Measurements from ENCODE around the gene TAF1C. TPM values are rescaled to one million over a fixed set of nuclear protein-coding genes. Genes with fewer than 3 reads are reported as not detected.

TAF1C gene
- total RNA-seq, 1 donor from 2014 or later, result 30.2 TPM

DNA sequence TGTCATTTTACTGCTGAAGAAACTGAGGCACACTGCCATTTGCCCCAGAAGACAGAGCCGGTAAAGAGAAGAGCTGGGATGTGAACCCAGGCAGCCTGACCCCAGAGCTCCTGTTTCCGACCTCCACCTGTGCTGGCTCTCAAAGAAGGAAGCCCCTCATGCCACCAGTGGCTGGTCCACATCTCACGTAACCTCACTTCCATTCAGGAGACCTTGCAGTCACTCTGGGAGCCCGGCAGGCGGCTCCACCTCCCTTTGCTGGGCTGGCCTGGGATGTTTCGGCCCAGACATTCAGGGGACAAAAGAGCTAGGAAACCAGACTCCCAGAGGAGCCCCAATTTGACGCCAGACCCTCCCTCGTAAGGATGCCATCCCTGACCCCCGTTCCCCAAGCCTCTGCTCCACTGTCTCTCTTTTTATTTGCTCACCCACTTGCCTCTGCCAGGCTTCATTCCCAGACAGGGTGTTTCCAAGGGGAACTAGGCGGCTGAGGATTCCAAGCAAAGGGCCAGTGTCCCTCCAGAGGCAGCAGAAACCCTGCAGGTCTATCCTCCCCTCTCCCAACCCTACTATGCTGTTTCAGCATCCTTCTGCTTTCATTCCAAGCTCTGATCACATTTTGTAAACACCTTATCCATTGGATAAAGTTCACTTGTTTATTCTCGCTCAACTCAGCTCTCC is 2.8 kb downstream of the TAF1C start:
- TF ChIP-seq POLR2A (IDR thresholded peaks at IDR 0.05), result no peak
- TF ChIP-seq POLR2AphosphoS5 (IDR thresholded peaks at IDR 0.05; ENCODE audit: insufficient read depth in 1 of 2, low read depth in 1 of 2), result no peak
- TF ChIP-seq, protein P1, sequence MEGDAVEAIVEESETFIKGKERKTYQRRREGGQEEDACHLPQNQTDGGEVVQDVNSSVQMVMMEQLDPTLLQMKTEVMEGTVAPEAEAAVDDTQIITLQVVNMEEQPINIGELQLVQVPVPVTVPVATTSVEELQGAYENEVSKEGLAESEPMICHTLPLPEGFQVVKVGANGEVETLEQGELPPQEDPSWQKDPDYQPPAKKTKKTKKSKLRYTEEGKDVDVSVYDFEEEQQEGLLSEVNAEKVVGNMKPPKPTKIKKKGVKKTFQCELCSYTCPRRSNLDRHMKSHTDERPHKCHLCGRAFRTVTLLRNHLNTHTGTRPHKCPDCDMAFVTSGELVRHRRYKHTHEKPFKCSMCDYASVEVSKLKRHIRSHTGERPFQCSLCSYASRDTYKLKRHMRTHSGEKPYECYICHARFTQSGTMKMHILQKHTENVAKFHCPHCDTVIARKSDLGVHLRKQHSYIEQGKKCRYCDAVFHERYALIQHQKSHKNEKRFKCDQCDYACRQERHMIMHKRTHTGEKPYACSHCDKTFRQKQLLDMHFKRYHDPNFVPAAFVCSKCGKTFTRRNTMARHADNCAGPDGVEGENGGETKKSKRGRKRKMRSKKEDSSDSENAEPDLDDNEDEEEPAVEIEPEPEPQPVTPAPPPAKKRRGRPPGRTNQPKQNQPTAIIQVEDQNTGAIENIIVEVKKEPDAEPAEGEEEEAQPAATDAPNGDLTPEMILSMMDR (IDR thresholded peaks at IDR 0.05), result no peak
- Histone ChIP-seq H3K36me3 (peaks cover 0 to 54% of the 10 kb centered on the region in 2 donors), H3K4me1 (peaks cover 25% of the 10 kb centered on the region), H3K27ac (no peak overlapping the region), H3K4me3 (no peak overlapping the region), H3K9me3 (no peaks in the 10 kb centered on the region), H3K27me3 (no peaks in the 10 kb centered on the region)
- DNase-seq (ENCODE audit: extremely low spot score in 2 of 2), result no peak
- intact Hi-C loops (cut with DNase I), result loop anchor here (10.0 kb wide), 1 partner anchor 99 kb away; no protein-coding TSS in a partner anchor

DNA sequence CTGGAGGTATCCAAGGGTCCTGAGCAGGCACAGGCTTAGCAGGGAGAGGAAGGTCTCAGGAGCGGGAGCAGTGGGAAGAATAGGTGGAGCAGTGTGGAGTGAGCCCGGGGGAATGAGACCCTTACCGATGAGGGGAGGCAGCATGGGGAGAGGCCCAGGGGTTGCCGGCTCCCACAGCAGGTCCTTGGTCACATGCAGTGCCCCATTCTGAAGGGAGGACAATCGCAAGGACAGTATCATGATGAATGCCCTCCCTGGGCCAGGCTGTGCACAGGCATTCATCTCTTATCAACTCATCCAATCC is 3.3 kb downstream of the TAF1C start:
- TF ChIP-seq POLR2A (IDR thresholded peaks at IDR 0.05) (no peak), POLR2AphosphoS5 (IDR thresholded peaks at IDR 0.05; ENCODE audit: insufficient read depth in 1 of 2, low read depth in 1 of 2) (no peak)
- TF ChIP-seq, protein P1 (IDR thresholded peaks at IDR 0.05), result no peak
- Histone ChIP-seq H3K4me1 (peaks cover 25% of the 10 kb centered on the region), H3K27ac (no peak overlapping the region), H3K27me3 (no peaks in the 10 kb centered on the region), H3K9me3 (no peaks in the 10 kb centered on the region), H3K36me3 (peaks cover 0 to 56% of the 10 kb centered on the region in 2 donors), H3K4me3 (no peak overlapping the region)
- DNase-seq (ENCODE audit: extremely low spot score in 2 of 2), result no peak
- intact Hi-C loops (cut with DNase I), result loop anchor here (10.0 kb wide), 1 partner anchor 99 kb away; no protein-coding TSS in a partner anchor

DNA sequence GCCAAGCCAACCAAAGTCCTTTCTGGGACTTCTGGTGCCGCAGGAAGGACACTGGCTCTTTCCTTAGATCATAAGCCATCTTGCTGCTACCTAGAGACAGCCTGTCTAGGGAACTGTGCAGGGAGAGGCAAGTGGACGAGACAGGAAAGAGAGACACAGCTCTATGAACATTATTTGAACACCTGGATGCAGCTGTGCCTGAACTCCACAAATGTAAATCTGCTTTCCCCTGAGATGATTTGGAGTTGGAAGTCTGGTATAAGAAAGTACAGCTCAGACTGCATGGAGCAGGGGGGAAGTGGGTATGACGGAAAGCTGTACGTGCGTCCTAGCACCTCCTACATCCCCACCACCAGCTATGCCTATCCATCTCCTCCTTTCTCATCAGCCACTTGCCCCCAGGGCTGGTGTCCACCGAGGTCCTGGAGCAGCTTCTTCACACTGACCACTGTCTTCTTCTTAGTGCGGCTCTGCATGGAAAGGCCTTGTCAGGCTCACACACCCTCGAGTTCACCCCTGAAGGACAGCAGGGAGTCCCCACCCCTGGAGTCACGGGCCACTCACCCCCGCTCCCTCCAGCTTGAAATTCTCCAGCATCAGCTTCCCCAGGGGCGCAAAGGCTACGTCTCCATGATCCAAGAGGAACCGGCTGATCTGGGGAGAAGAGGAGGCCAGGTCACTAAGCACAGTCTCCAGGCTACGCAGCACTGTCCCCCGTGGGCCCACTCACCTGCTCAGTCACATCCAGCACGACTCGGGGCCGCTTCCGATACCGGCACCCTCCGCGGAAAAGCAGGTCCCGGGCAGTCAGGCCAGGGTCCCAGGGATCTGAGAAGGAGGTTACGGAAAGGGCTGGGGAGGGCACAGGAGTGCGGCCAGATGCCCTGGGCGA is 3.9 kb downstream of the TAF1C start:
- H3K27me3 ChIP-seq, result no peaks in the 10 kb centered on the region
- TF ChIP-seq, protein P1 (IDR thresholded peaks at IDR 0.05), result no peak
- TF ChIP-seq POLR2AphosphoS5 (IDR thresholded peaks at IDR 0.05; ENCODE audit: insufficient read depth in 1 of 2, low read depth in 1 of 2) (no peak), POLR2A (IDR thresholded peaks at IDR 0.05) (no peak)
- intact Hi-C loops (cut with DNase I), result loop anchor here (10.0 kb wide), 1 partner anchor 98 kb away; no protein-coding TSS in a partner anchor
- H3K4me3 ChIP-seq, result no peak overlapping the region
- no peak overlapping the region for H3K27ac ChIP-seq
- peaks cover 29% of the 10 kb centered on the region for H3K4me1 ChIP-seq
- no peak for DNase-seq (ENCODE audit: extremely low spot score in 2 of 2)
- H3K36me3 ChIP-seq, result peaks cover 0 to 56% of the 10 kb centered on the region in 2 donors
- no peaks in the 10 kb centered on the region for H3K9me3 ChIP-seq

DNA sequence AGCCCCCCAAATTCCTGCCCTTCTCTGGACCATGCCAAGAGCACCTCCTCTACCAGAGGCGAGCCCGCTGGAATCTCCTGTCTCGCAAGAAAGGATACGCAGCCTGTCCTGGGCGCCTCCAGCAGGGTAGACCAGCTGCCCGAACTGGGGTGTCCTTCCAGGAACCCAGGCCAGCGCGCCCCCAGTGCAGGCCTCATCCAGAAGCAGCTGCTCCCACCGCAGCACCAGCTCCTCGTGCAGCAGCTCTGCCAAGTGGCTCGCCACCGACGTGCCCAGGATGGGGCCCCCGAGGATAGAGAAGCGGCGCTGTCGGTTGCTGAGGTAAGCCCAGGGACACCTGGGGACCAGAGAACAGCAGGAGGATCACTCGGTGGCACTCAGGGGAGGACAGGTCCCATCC is 4.8 kb downstream of the TAF1C start:
- Histone ChIP-seq H3K36me3 (peaks cover 0 to 56% of the 10 kb centered on the region in 2 donors), H3K4me3 (no peak overlapping the region), H3K4me1 (peaks cover 33% of the 10 kb centered on the region), H3K27me3 (no peaks in the 10 kb centered on the region), H3K9me3 (no peaks in the 10 kb centered on the region), H3K27ac (no peak overlapping the region)
- intact Hi-C loops (cut with DNase I), result loop anchor here (10.0 kb wide), 1 partner anchor 97 kb away; no protein-coding TSS in a partner anchor
- no peak for TF ChIP-seq POLR2AphosphoS5 (IDR thresholded peaks at IDR 0.05; ENCODE audit: insufficient read depth in 1 of 2, low read depth in 1 of 2)
- no peak for DNase-seq (ENCODE audit: extremely low spot score in 2 of 2)

DNA sequence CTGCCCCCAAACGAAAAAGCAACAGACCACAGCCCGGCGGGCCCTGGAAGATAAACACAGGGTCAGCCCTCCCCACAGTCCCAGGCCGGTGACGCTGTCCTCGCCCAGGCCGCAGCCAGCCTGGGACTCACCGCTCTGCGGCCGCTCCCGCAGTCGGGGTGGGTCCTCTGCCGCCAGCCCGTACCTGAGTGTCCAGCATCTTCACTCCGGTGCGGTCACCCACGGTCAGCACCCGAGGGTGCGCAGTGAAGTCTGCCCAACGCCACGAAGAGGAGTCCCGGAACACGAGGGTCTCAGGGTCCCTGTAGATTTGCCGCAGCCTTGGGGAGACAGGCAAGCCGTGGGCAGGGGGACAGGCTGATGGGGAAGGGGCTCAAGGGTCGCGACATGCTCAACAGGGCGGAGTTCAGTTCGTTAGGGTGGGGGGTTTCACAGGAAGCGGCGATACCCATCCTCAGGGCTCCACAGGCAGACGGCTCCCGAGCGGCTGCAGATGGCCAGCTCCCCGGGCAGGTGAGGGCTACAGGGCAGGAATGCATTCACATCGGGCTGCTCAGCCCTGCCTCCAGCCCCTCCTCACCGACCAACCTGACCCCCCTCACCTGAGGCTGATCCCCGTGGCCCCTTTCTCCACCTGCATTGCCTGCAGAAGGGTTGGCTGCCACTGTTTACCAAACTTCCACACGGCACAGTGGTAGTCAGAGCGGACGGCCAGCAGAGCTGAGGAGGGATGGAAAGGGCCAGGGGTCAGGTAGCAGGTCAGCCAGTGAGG is 5.5 kb downstream of the TAF1C start:
- H3K4me3 ChIP-seq, result no peak overlapping the region
- peaks cover 0 to 56% of the 10 kb centered on the region in 2 donors for H3K36me3 ChIP-seq
- H3K27ac ChIP-seq, result no peak overlapping the region
- no peak for DNase-seq (ENCODE audit: extremely low spot score in 2 of 2)
- H3K27me3 ChIP-seq, result no peaks in the 10 kb centered on the region
- TF ChIP-seq, protein P1 (IDR thresholded peaks at IDR 0.05), result no peak
- TF ChIP-seq POLR2A (IDR thresholded peaks at IDR 0.05) (no peak), POLR2AphosphoS5 (IDR thresholded peaks at IDR 0.05; ENCODE audit: insufficient read depth in 1 of 2, low read depth in 1 of 2) (no peak)
- H3K4me1 ChIP-seq, result peaks cover 37% of the 10 kb centered on the region
- intact Hi-C loops (cut with DNase I), result loop anchor here (10.0 kb wide), 1 partner anchor 97 kb away; no protein-coding TSS in a partner anchor
- no peaks in the 10 kb centered on the region for H3K9me3 ChIP-seq
